GM12878 (cell line): Measurements from ENCODE around the gene JAG2. TPM values are rescaled to one million over a fixed set of nuclear protein-coding genes. Genes with fewer than 3 reads are reported as not detected.

ENCODE experiments used
- ATAC-seq: fragments of 200-7000 bp; cut with Tn5 transposase; 3 replicates; pipeline ENCODE4 v1.9.1; 2020; ENCODE audit warnings: mild to moderate bottlenecking, moderate library complexity
- BruUV-seq: library from RNA; stranded (reverse); fragments of 400-500 nt; replicated peaks from 2 replicates; lab custom pipeline; 2021; lab: Mats Ljungman, UMichigan
- CTCF ChIA-PET: fragments of 300-600 bp; sonication (Branson Sonifier 250); formaldehyde crosslinking; extraction: SDS; loops from one replicate; lab custom pipeline; 2021; ENCODE audit warnings: inconsistent platforms; lab: Yijun Ruan, JAX
- POLR2A ChIA-PET: fragments of 350-600 bp; formaldehyde crosslinking; extraction: SDS; loops from one replicate; lab custom pipeline; 2021; ENCODE audit warnings: inconsistent platforms; lab: Charles Lee
- RAD21 ChIA-PET: fragments of 300-600 bp; sonication (Branson Sonifier 250); formaldehyde crosslinking; loops from one replicate; lab custom pipeline; 2023; ENCODE audit warnings: antibody characterized with exemption; ENCODE audit not compliant: unreplicated experiment; lab: Charles Lee
- SMC1A ChIA-PET: fragments of 300-600 bp; sonication (Branson Sonifier 250); formaldehyde crosslinking; loops from one replicate; lab custom pipeline; 2023; ENCODE audit not compliant: unreplicated experiment, uncharacterized antibody; lab: Charles Lee
- DNase-seq: peaks from one replicate; pipeline ENCODE4 v3.0.0-alpha.2; 2011; ENCODE audit warnings: low read depth, low spot score
- FAIRE-seq: peaks from 3 replicates; lab custom pipeline; 2011; peaks lifted over from hg19 to GRCh38; lab: Jason Lieb, UNC
- H2AFZ ChIP-seq: 2 replicates; pipeline ENCODE4 v1.6.0; 2011; ENCODE audit warnings: low read depth, low read length, control low read depth; ENCODE audit not compliant: control insufficient read depth
- H3K27ac ChIP-seq: 2 replicates; pipeline ENCODE4 v1.5.1; 2011; ENCODE audit warnings: control low read depth; ENCODE audit not compliant: control insufficient read depth, insufficient read depth
- H3K27me3 ChIP-seq, 2 experiments: replicated peaks in 1 of 2; 2 replicates each; pipeline versions ENCODE4 v1.6.0 to v1.6.1; 2011; ENCODE audit warnings: low read length in 1 of 2; ENCODE audit not compliant: control insufficient read depth in 2 of 2, insufficient read depth in 2 of 2
- H3K36me3 ChIP-seq, 2 experiments: 2 replicates each; pipeline ENCODE4 v1.5.1; 2011; ENCODE audit warnings: low read length in 1 of 2; ENCODE audit not compliant: control insufficient read depth in 2 of 2, insufficient read depth in 2 of 2
- H3K4me1 ChIP-seq: 2 replicates; pipeline ENCODE4 v1.6.1; 2011; ENCODE audit warnings: mild to moderate bottlenecking, low read length, moderate library complexity, mixed read lengths; ENCODE audit not compliant: control insufficient read depth, insufficient read depth
- H3K4me2 ChIP-seq: 2 replicates; pipeline ENCODE4 v1.6.0; 2011; ENCODE audit warnings: control low read depth; ENCODE audit not compliant: control insufficient read depth, insufficient read depth
- H3K4me3 ChIP-seq: fragments of 200-600 bp; sonication (generic); 2 replicates; pipeline ENCODE4 v1.5.1; 2016
- H3K79me2 ChIP-seq: 2 replicates; pipeline ENCODE4 v1.6.0; 2011; ENCODE audit warnings: low read length; ENCODE audit not compliant: control insufficient read depth, insufficient read depth
- H3K9ac ChIP-seq: 2 replicates; pipeline ENCODE4 v1.8.0; 2011; ENCODE audit warnings: low read length, control low read depth, mixed read lengths; ENCODE audit not compliant: control insufficient read depth, insufficient read depth
- H3K9me3 ChIP-seq: replicated peaks from 3 replicates; pipeline ENCODE4 v1.5.1; 2011; ENCODE audit warnings: mild to moderate bottlenecking, low read length; ENCODE audit not compliant: control insufficient read depth, insufficient read depth
- H4K20me1 ChIP-seq: 2 replicates; pipeline ENCODE4 v1.6.0; 2011; ENCODE audit not compliant: control insufficient read depth, insufficient read depth
- BHLHE40 ChIP-seq, 2 experiments: fragments of 450-650 bp in 1 of 2; IDR thresholded peaks; 2 replicates each; pipeline ENCODE4 v1.6.1; 2011 to 2017; ENCODE audit warnings: low read depth in 2 of 2, borderline replicate concordance in 1 of 2, improper control_type of control experiment in 1 of 2, low read length in 1 of 2, mild to moderate bottlenecking in 1 of 2
- CHD1 ChIP-seq: IDR thresholded peaks from 2 replicates; pipeline ENCODE4 v1.6.1; 2012; ENCODE audit warnings: low read depth, low read length, improper control_type of control experiment
- DPF2 ChIP-seq: fragments of 450-650 bp; IDR thresholded peaks from 2 replicates; pipeline ENCODE4 v1.6.1; 2017; ENCODE audit warnings: mild to moderate bottlenecking
- EZH2 ChIP-seq: IDR thresholded peaks from 2 replicates; pipeline ENCODE4 v1.6.1; 2012; ENCODE audit warnings: low read depth, mild to moderate bottlenecking, control low read depth, inconsistent platforms, low read length, borderline replicate concordance; ENCODE audit not compliant: control insufficient read depth
- MEF2A ChIP-seq: IDR thresholded peaks from 2 replicates; pipeline ENCODE4 v1.6.1; 2011; ENCODE audit warnings: low read depth, mild to moderate bottlenecking, low read length, moderate library complexity; ENCODE audit not compliant: insufficient read depth
- SRF ChIP-seq, 2 experiments: IDR thresholded peaks; 2 replicates each; pipeline ENCODE4 v1.6.1; 2011; ENCODE audit warnings: low read depth in 2 of 2, low read length in 2 of 2, mild to moderate bottlenecking in 1 of 2, moderate library complexity in 1 of 2
- ZNF217 ChIP-seq: fragments of 450-650 bp; IDR thresholded peaks from 2 replicates; pipeline ENCODE4 v1.6.1; 2017; ENCODE audit warnings: antibody characterized with exemption, mild to moderate bottlenecking
- ZNF274 ChIP-seq: IDR thresholded peaks from one replicate; pipeline ENCODE4 v1.8.0; 2011; ENCODE audit not compliant: insufficient read length, insufficient read depth
- WGBS: methylation state at CpG from one replicate; pipeline ENCODE4 v1.1.6; 2016; ENCODE audit warnings: low lambda C conversion rate; ENCODE audit not compliant: insufficient replicate concordance, insufficient coverage; ENCODE audit errors: missing lambda C conversion rate; 5-methylcytosine and 5-hydroxymethylcytosine counted together
- in situ Hi-C: fragments of 300-500 bp; cut with MboI; formaldehyde crosslinking; loops from 9 replicates; pipeline ENCODE4 v1.14.3; 2018; ENCODE audit warnings: mixed read lengths
- intact Hi-C: fragments of 100-400 bp; cut with micrococcal nuclease; formaldehyde crosslinking; loops from one replicate; pipeline ENCODE4 v1.14.2; 2022; ENCODE audit not compliant: unreplicated experiment
- polyA plus RNA-seq, 11 experiments: library from polyadenylated mRNA; depleted of rRNA in 4 of 11; unstranded in 6 of 11; stranded (reverse) in 5 of 11; fragments of >200 nt; fragmentation: Nextera tagmentation in 4 of 11; fragmentation: Illumina TruSeq in 1 of 11; extraction: Ambion mirVana in 4 of 11; extraction: Trizol in 1 of 11; gene quantifications; 1 replicate in 1 of 11; 2 replicates in 10 of 11; pipeline versions ENCODE4 v1.2.1 to v1.2.3, GENCODE V29; 2011 to 2016; ENCODE audit warnings: inconsistent platforms in 2 of 11, missing spikeins in 2 of 11, low read depth in 1 of 11
- total RNA-seq, 4 experiments: library from RNA; depleted of rRNA in 3 of 4; stranded (reverse); fragments of >200 nt in 3 of 4; fragmentation: Illumina TruSeq in 1 of 4; extraction: Trizol in 1 of 4; gene quantifications; 2 replicates each; pipeline versions ENCODE4 v1.2.1 to v1.2.3, GENCODE V29; 2013 to 2021
- TF ChIP-seq, protein P1 (sequence below): fragments of 450-650 bp; IDR thresholded peaks from 2 replicates; pipeline ENCODE4 v1.6.1; 2017; ENCODE audit warnings: low read depth, mild to moderate bottlenecking, moderate library complexity
- TF ChIP-seq, protein P2 (sequence below): fragments of 450-650 bp; IDR thresholded peaks from 2 replicates; pipeline ENCODE4 v1.6.1; 2014; ENCODE audit warnings: mild to moderate bottlenecking
- TF ChIP-seq, protein P3 (sequence below): IDR thresholded peaks from 2 replicates; pipeline ENCODE4 v1.6.1; 2012; ENCODE audit warnings: low read depth, low read length, improper control_type of control experiment
- TF ChIP-seq, protein P4 (sequence below): IDR thresholded peaks from 2 replicates; pipeline ENCODE4 v1.6.1; 2011; ENCODE audit warnings: borderline replicate concordance, low read depth, mild to moderate bottlenecking, moderate library complexity, mixed read lengths, low read length; ENCODE audit not compliant: insufficient read depth; ENCODE audit errors: extremely low read length

JAG2 gene
- total and polyA plus RNA-seq, 10 of the 15 experiments (the other 5 are each of a cell fraction or from before 2014, with no cell fraction given) = 0.04 to 0.14 (median 0.06) TPM; not detected in 5

DNA sequence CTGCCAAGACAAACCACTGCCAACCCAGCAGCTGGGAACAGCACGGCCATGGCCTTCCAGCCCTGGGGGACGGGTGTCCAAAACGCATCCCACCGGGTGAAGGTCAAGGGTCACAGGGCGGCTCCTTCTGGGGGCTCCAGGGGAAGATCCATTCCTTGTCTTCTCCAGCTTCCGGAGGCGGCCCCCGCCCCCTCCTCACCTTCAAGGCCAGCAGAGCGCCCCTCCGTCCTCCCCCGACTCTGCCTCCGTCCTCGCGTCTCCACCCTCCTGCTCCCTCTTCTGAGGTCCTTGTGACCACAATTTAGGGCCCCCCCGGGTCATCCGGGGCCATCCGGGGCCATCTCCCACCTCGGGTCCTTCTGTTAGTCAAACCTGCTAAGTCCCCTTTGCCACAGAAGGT, 16.4 kb upstream of the JAG2 start:
- Histone ChIP-seq H3K36me3 (no peaks in the 10 kb centered on the region), H3K4me3 (no peak overlapping the region), H3K9ac (no peak overlapping the region), H3K9me3 (peaks cover 2% of the 10 kb centered on the region; the same call in 1 of the 3 replicates), H4K20me1 (no peaks in the 10 kb centered on the region), H3K27ac (no peak overlapping the region), H3K4me2 (no peak overlapping the region), H3K4me1 (peaks cover 5% of the 10 kb centered on the region; the same call in 1 of the 2 replicates), H2AFZ (no peak overlapping the region), H3K79me2 (no peaks in the 10 kb centered on the region), H3K27me3 (peaks cover 0 to 2% of the 10 kb centered on the region in 2 experiments; a peak in 1 of 4 replicates)
- 34% methylated on average over 16 of the region's 18 CpGs for WGBS
- no peak for FAIRE-seq
- POLR2A ChIA-PET = no interaction called here
- no peak for ATAC-seq
- CTCF ChIA-PET = no interaction called here
- SMC1A ChIA-PET = interaction anchor here (0.6 kb wide), 1 partner anchor 10 kb away, joined by 3 read pairs; no protein-coding TSS in a partner anchor
- TF ChIP-seq DPF2 (no peak), EZH2 (no peak), ZNF217 (no peak), MEF2A (no peak), ZNF274 (no peak), CHD1 (no peak), SRF (IDR thresholded peaks at IDR 0.05; ENCODE audit: low read depth in 2 of 2, low read length in 2 of 2) (no peak), BHLHE40 (IDR thresholded peaks at IDR 0.05; ENCODE audit: borderline replicate concordance in 1 of 2, low read depth in 2 of 2, low read length in 1 of 2) (no peak)
- TF ChIP-seq, protein P1, sequence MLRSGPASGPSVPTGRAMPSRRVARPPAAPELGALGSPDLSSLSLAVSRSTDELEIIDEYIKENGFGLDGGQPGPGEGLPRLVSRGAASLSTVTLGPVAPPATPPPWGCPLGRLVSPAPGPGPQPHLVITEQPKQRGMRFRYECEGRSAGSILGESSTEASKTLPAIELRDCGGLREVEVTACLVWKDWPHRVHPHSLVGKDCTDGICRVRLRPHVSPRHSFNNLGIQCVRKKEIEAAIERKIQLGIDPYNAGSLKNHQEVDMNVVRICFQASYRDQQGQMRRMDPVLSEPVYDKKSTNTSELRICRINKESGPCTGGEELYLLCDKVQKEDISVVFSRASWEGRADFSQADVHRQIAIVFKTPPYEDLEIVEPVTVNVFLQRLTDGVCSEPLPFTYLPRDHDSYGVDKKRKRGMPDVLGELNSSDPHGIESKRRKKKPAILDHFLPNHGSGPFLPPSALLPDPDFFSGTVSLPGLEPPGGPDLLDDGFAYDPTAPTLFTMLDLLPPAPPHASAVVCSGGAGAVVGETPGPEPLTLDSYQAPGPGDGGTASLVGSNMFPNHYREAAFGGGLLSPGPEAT = no peak
- TF ChIP-seq, protein P2, sequence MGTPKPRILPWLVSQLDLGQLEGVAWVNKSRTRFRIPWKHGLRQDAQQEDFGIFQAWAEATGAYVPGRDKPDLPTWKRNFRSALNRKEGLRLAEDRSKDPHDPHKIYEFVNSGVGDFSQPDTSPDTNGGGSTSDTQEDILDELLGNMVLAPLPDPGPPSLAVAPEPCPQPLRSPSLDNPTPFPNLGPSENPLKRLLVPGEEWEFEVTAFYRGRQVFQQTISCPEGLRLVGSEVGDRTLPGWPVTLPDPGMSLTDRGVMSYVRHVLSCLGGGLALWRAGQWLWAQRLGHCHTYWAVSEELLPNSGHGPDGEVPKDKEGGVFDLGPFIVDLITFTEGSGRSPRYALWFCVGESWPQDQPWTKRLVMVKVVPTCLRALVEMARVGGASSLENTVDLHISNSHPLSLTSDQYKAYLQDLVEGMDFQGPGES = no peak
- TF ChIP-seq, protein P3, sequence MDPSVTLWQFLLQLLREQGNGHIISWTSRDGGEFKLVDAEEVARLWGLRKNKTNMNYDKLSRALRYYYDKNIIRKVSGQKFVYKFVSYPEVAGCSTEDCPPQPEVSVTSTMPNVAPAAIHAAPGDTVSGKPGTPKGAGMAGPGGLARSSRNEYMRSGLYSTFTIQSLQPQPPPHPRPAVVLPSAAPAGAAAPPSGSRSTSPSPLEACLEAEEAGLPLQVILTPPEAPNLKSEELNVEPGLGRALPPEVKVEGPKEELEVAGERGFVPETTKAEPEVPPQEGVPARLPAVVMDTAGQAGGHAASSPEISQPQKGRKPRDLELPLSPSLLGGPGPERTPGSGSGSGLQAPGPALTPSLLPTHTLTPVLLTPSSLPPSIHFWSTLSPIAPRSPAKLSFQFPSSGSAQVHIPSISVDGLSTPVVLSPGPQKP = no peak
- TF ChIP-seq, protein P4, sequence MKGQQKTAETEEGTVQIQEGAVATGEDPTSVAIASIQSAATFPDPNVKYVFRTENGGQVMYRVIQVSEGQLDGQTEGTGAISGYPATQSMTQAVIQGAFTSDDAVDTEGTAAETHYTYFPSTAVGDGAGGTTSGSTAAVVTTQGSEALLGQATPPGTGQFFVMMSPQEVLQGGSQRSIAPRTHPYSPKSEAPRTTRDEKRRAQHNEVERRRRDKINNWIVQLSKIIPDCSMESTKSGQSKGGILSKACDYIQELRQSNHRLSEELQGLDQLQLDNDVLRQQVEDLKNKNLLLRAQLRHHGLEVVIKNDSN = no peak
- no peak for DNase-seq
- RAD21 ChIA-PET = no interaction called here
- no TSS peak for BruUV-seq
- in situ Hi-C loops = no loop called here
- intact Hi-C loops = no loop called here
